SK-N-SH (cell line): Measurements from ENCODE around the gene PGGHG. TPM values are rescaled to one million over a fixed set of nuclear protein-coding genes. Genes with fewer than 3 reads are reported as not detected.
A peak's percentile ranks its signal among the peaks of the same experiment; 100 is the strongest.

Source experiments
- CTCF ChIA-PET: fragments of 300-600, 350-600 bp; formaldehyde crosslinking; extraction: SDS; loops from one replicate; lab custom pipeline; 2021; lab: Yijun Ruan, JAX
- POLR2A ChIA-PET: fragments of 350-600 bp; sonication (Branson Sonifier 250); formaldehyde crosslinking; extraction: SDS; loops from one replicate; lab custom pipeline; 2020; ENCODE audit warnings: antibody characterized with exemption, inconsistent platforms; lab: Yijun Ruan, JAX
- DNase-seq: peaks from one replicate; pipeline ENCODE4 v3.0.0; 2012
- H2AFZ ChIP-seq: fragments of 200-600 bp; sonication (generic); 2 replicates; pipeline ENCODE4 v1.8.1; 2016; ENCODE audit warnings: antibody characterized with exemption, mild to moderate bottlenecking, low read depth
- H3F3A ChIP-seq: fragments of 200-600 bp; sonication (generic); replicated peaks from 2 replicates; pipeline ENCODE3; 2016; ENCODE audit warnings: antibody characterized with exemption, mild to moderate bottlenecking; ENCODE audit not compliant: insufficient read depth
- H3K27ac ChIP-seq, 2 experiments: fragments of 200-500 bp in 1 of 2; fragments of 200-600 bp in 1 of 2; sonication (Bioruptor generic) in 1 of 2; sonication (generic), shearing (Covaris generic) in 1 of 2; 2 replicates each; pipeline versions ENCODE4 v1.5.1 to v1.6.1; 2014 to 2016; ENCODE audit warnings: low read depth in 2 of 2, inconsistent platforms in 1 of 2, low read length in 1 of 2, mild to moderate bottlenecking in 1 of 2, mixed read lengths in 1 of 2
- H3K27me3 ChIP-seq: fragments of 200-600 bp; sonication (generic), shearing (Covaris generic); 2 replicates; pipeline ENCODE4 v1.6.1; 2016; ENCODE audit warnings: mixed run types; ENCODE audit not compliant: insufficient read depth
- H3K36me3 ChIP-seq, 2 experiments: fragments of 200-500 bp in 1 of 2; fragments of 200-600 bp in 1 of 2; sonication (Bioruptor generic) in 1 of 2; sonication (generic) in 1 of 2; replicated peaks in 1 of 2; 2 replicates each; pipeline versions ENCODE3 to v1.5.1; 2014 to 2016; ENCODE audit warnings: low read length in 1 of 2, mild to moderate bottlenecking in 1 of 2; ENCODE audit not compliant: insufficient read depth in 2 of 2, control insufficient read depth in 1 of 2
- H3K4me1 ChIP-seq, 2 experiments: fragments of 200-500 bp in 1 of 2; fragments of 200-600 bp in 1 of 2; sonication (Bioruptor generic) in 1 of 2; sonication (generic), shearing (Covaris generic) in 1 of 2; 2 replicates each; pipeline versions ENCODE4 v1.5.1 to v1.6.1; 2014 to 2016; ENCODE audit warnings: low read depth in 1 of 2, low read length in 1 of 2, mixed run types in 1 of 2; ENCODE audit not compliant: insufficient read depth in 2 of 2, control insufficient read depth in 1 of 2
- H3K4me2 ChIP-seq: fragments of 200-600 bp; sonication (generic), shearing (Covaris generic); 2 replicates; pipeline ENCODE4 v1.6.1; 2017; ENCODE audit warnings: mixed run types
- H3K4me3 ChIP-seq, 2 experiments: fragments of 200-500 bp in 1 of 2; fragments of 200-600 bp in 1 of 2; sonication (Bioruptor generic) in 1 of 2; sonication (generic), shearing (Covaris generic) in 1 of 2; 2 replicates each; pipeline versions ENCODE4 v1.5.1 to v1.8.1; 2014 to 2016; ENCODE audit warnings: low read depth in 2 of 2, inconsistent platforms in 1 of 2, low read length in 1 of 2, mild to moderate bottlenecking in 1 of 2, mixed read lengths in 1 of 2, moderate library complexity in 1 of 2
- H3K79me2 ChIP-seq: fragments of 200-600 bp; sonication (generic); 2 replicates; pipeline ENCODE4 v1.8.1; 2017; ENCODE audit warnings: mild to moderate bottlenecking; ENCODE audit not compliant: insufficient read depth
- H3K9ac ChIP-seq: fragments of 200-600 bp; sonication (generic); 2 replicates; pipeline ENCODE4 v1.6.1; 2017; ENCODE audit warnings: mixed run types
- H3K9me2 ChIP-seq: fragments of 200-600 bp; sonication (generic); 2 replicates; pipeline ENCODE4 v1.6.1; 2017; ENCODE audit warnings: mixed run types
- H3K9me3 ChIP-seq: fragments of 200-600 bp; sonication (generic); 2 replicates; pipeline ENCODE4 v1.6.1; 2017; ENCODE audit warnings: mixed run types, mild to moderate bottlenecking, moderate library complexity
- H4K20me1 ChIP-seq: fragments of 200-600 bp; sonication (generic); 2 replicates; pipeline ENCODE4 v1.6.1; 2017; ENCODE audit warnings: mild to moderate bottlenecking, mixed run types; ENCODE audit not compliant: insufficient read depth
- CHD2 ChIP-seq: fragments of 150-350 bp; IDR thresholded peaks from 2 replicates; pipeline ENCODE4 v1.6.1; 2018; ENCODE audit warnings: low read length; ENCODE audit not compliant: partially characterized antibody
- ELF1 ChIP-seq: IDR thresholded peaks from 2 replicates; pipeline ENCODE4 v1.4.0; 2012
- EZH2phosphoT487 ChIP-seq: fragments of 200-600 bp; sonication (generic); IDR thresholded peaks from 2 replicates; pipeline ENCODE4 v1.6.1; 2017; ENCODE audit warnings: low read depth, mixed run types, mild to moderate bottlenecking, antibody characterized with exemption, moderate library complexity, borderline replicate concordance
- FOSL2 ChIP-seq: IDR thresholded peaks from 2 replicates; pipeline ENCODE4 v1.4.0; 2012; ENCODE audit warnings: low read depth, mild to moderate bottlenecking, moderate library complexity, borderline replicate concordance
- GABPA ChIP-seq: IDR thresholded peaks from 2 replicates; pipeline ENCODE4 v1.4.0; 2012; ENCODE audit warnings: low read depth, mild to moderate bottlenecking
- GATA2 ChIP-seq: sonication (generic); formaldehyde crosslinking; IDR thresholded peaks from 2 replicates; pipeline ENCODE4 v1.5.0; 2020; ENCODE audit warnings: mild to moderate bottlenecking, missing genetic modification reagents
- JUND ChIP-seq: IDR thresholded peaks from 2 replicates; pipeline ENCODE4 v1.4.0; 2012
- MEF2A ChIP-seq: IDR thresholded peaks from 2 replicates; pipeline ENCODE4 v1.4.0; 2012; ENCODE audit warnings: low read depth, borderline replicate concordance
- MXI1 ChIP-seq: IDR thresholded peaks from 2 replicates; pipeline ENCODE4 v1.6.1; 2012; ENCODE audit warnings: mild to moderate bottlenecking, low read depth, low read length, improper control_type of control experiment
- NRF1 ChIP-seq: IDR thresholded peaks from 2 replicates; pipeline ENCODE4 v1.6.1; 2012; ENCODE audit warnings: low read depth, mild to moderate bottlenecking, low read length
- POLR2AphosphoS5 ChIP-seq: IDR thresholded peaks from 2 replicates; pipeline ENCODE4 v1.6.1; 2012; ENCODE audit warnings: low read depth, low read length
- RAD21 ChIP-seq: IDR thresholded peaks from 2 replicates; pipeline ENCODE4 v1.6.1; 2012; ENCODE audit warnings: mild to moderate bottlenecking, low read length
- RCOR1 ChIP-seq: fragments of 150-350 bp; IDR thresholded peaks from 2 replicates; pipeline ENCODE4 v1.6.1; 2017; ENCODE audit warnings: antibody characterized with exemption, low read length
- RXRA ChIP-seq: IDR thresholded peaks from 2 replicates; pipeline ENCODE4 v1.4.0; 2012; ENCODE audit warnings: low read depth, mild to moderate bottlenecking, borderline replicate concordance
- SIN3A ChIP-seq: IDR thresholded peaks from 2 replicates; pipeline ENCODE4 v1.6.1; 2012; ENCODE audit warnings: low read depth, mild to moderate bottlenecking, low read length, moderate library complexity, borderline replicate concordance
- SMC3 ChIP-seq: IDR thresholded peaks from 2 replicates; pipeline ENCODE4 v1.6.1; 2012; ENCODE audit warnings: low read depth, low read length, improper control_type of control experiment
- TAF1 ChIP-seq: IDR thresholded peaks from 2 replicates; pipeline ENCODE4 v1.6.1; 2012; ENCODE audit warnings: low read depth, mild to moderate bottlenecking, low read length, moderate library complexity, borderline replicate concordance
- TCF12 ChIP-seq: IDR thresholded peaks from 2 replicates; pipeline ENCODE4 v1.4.0; 2012
- USF1 ChIP-seq: IDR thresholded peaks from 2 replicates; pipeline ENCODE4 v1.4.0; 2012; ENCODE audit warnings: low read depth, borderline replicate concordance
- WGBS: methylation state at CpG from one replicate; pipeline ENCODE4 v1.1.6; 2017; ENCODE audit warnings: low lambda C conversion rate; 5-methylcytosine and 5-hydroxymethylcytosine counted together
- polyA plus RNA-seq, 3 experiments: library from polyadenylated mRNA; depleted of rRNA; stranded (reverse); fragments of >200 nt; gene quantifications; 2 replicates each; pipeline ENCODE4 v1.2.3, GENCODE V29; 2012
- TF ChIP-seq, protein P1 (sequence below): fragments of 150-350 bp; IDR thresholded peaks from 2 replicates; pipeline ENCODE4 v1.6.1; 2016; ENCODE audit warnings: mild to moderate bottlenecking, low read depth, low read length
- TF ChIP-seq, protein P2 (sequence below): fragments of 200-600 bp; sonication (generic); IDR thresholded peaks from 2 replicates; pipeline ENCODE4 v1.6.1; 2017; ENCODE audit warnings: antibody characterized with exemption, mild to moderate bottlenecking, moderate library complexity

Gene PGGHG
- polyA plus RNA-seq, 1 of the 3 experiments (the other 2 are of a cell fraction), result 19.9 TPM

GRCh38 chr11:299081-299891, 10.4 kb downstream of the PGGHG start, which contains the start of gene IFITM5:
IFITM5 (minus strand) TSS chr11:299526; CDS start chr11:299490, 36 bp downstream.
- Histone ChIP-seq H2AFZ (no peak within 1 kb of the TSS), H3K4me2 (no peak within 1 kb of the TSS), H3F3A (no peaks in the 10 kb centered on the region), H3K9ac (no peak within 1 kb of the TSS), H3K4me1 (no peaks in the 10 kb centered on the region; a peak in 1 of 4 replicates), H3K79me2 (no peaks in the 10 kb centered on the region), H3K9me3 (no peaks in the 10 kb centered on the region), H3K36me3 (no peaks in the 10 kb centered on the region), H3K27ac (no peak within 1 kb of the TSS), H3K27me3 (no peaks in the 10 kb centered on the region), H4K20me1 (no peaks in the 10 kb centered on the region), H3K9me2 (no peaks in the 10 kb centered on the region), H3K4me3 (no peak within 1 kb of the TSS)
- WGBS, result 57% methylated on average over 14 of the region's 40 CpGs
- ChIA-PET CTCF (interaction anchor here (1.0 kb wide), 1 partner anchor 12 kb away, joined by 4 read pairs; no protein-coding TSS in a partner anchor), POLR2A (no interaction called here)
- TF ChIP-seq NRF1 (no peak), JUND (no peak), FOSL2 (no peak), TAF1 (no peak), POLR2AphosphoS5 (no peak), MEF2A (no peak), MXI1 (no peak), USF1 (no peak), RAD21 (no peak), RCOR1 (no peak), GATA2 (CRISPR knock-in tag) (no peak), CHD2 (no peak)
- TF ChIP-seq, protein P1, sequence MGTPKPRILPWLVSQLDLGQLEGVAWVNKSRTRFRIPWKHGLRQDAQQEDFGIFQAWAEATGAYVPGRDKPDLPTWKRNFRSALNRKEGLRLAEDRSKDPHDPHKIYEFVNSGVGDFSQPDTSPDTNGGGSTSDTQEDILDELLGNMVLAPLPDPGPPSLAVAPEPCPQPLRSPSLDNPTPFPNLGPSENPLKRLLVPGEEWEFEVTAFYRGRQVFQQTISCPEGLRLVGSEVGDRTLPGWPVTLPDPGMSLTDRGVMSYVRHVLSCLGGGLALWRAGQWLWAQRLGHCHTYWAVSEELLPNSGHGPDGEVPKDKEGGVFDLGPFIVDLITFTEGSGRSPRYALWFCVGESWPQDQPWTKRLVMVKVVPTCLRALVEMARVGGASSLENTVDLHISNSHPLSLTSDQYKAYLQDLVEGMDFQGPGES, result no peak
- no peak for DNase-seq

DNA sequence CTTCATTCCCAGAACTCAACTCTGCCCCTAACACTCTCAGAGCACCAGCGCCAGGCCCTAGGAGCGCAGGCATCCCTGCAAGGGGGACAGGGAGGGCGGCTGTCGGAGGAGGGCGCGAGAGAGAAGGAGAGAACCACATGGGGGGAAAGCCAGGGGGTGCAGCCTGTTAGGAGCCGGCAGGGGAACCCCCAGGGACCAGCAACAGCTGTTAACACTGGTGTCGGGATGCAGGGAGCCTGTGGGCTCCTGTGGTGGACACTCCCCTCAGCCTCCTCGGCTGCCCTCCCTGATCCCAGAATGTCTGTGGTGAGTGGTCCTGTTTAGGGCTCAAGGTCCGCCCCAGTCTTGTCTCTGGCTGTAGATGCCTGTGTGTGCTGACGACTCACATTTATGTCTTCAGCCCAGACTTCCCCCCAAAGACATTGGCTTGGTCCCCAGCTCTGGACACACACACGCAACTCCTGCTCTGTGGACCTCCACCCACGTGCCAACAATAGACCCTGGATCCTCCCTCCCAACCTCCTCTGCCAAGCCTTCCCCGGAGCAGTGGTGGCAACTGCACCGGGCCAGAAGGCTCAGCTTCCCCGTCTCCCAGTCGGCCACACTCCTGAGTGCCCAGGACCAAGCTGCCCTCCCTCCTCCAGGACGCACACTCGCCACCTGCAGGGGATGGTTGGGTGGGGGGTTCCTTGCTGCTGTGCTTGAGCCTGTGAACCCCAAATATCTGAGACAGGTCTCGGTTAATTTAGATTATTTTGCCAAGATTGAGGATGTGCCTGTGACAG, 11.2 kb downstream of the PGGHG start:
- CTCF ChIA-PET, result interaction anchor here (0.7 to 1.0 kb wide), 3 partner anchors 12 to 17 kb away, joined by 3 to 4 read pairs (median 3); no protein-coding TSS in a partner anchor
- Histone ChIP-seq H2AFZ (no peak overlapping the region), H3K27ac (no peak overlapping the region), H3K9ac (no peak overlapping the region), H3K36me3 (no peaks in the 10 kb centered on the region), H3F3A (peaks cover 4% of the 10 kb centered on the region), H3K4me1 (no peaks in the 10 kb centered on the region; a peak in 1 of 4 replicates), H3K9me3 (no peaks in the 10 kb centered on the region), H3K9me2 (no peaks in the 10 kb centered on the region), H3K4me2 (no peak overlapping the region), H3K27me3 (no peaks in the 10 kb centered on the region), H3K79me2 (no peaks in the 10 kb centered on the region), H4K20me1 (no peaks in the 10 kb centered on the region), H3K4me3 (no peak overlapping the region)
- peak; percentile 66 for DNase-seq
- 11% methylated on average over 7 of the region's 20 CpGs for WGBS
- POLR2A ChIA-PET, result no interaction called here
- no peak for TF ChIP-seq SIN3A
- no peak for TF ChIP-seq RAD21
- TF ChIP-seq POLR2AphosphoS5, result no peak
- TF ChIP-seq, protein P2, sequence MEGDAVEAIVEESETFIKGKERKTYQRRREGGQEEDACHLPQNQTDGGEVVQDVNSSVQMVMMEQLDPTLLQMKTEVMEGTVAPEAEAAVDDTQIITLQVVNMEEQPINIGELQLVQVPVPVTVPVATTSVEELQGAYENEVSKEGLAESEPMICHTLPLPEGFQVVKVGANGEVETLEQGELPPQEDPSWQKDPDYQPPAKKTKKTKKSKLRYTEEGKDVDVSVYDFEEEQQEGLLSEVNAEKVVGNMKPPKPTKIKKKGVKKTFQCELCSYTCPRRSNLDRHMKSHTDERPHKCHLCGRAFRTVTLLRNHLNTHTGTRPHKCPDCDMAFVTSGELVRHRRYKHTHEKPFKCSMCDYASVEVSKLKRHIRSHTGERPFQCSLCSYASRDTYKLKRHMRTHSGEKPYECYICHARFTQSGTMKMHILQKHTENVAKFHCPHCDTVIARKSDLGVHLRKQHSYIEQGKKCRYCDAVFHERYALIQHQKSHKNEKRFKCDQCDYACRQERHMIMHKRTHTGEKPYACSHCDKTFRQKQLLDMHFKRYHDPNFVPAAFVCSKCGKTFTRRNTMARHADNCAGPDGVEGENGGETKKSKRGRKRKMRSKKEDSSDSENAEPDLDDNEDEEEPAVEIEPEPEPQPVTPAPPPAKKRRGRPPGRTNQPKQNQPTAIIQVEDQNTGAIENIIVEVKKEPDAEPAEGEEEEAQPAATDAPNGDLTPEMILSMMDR, result no peak
- no peak for TF ChIP-seq GABPA
- TF ChIP-seq ELF1, result no peak
- TF ChIP-seq, protein P1, result no peak
- TF ChIP-seq RCOR1, result no peak
- no peak for TF ChIP-seq MEF2A
- TF ChIP-seq RXRA, result no peak
- no peak for TF ChIP-seq SMC3
- no peak for TF ChIP-seq EZH2phosphoT487
- no peak for TF ChIP-seq TCF12
